Measurements from ENCODE around the gene ARMC6.

Gene ARMC6

DNA sequence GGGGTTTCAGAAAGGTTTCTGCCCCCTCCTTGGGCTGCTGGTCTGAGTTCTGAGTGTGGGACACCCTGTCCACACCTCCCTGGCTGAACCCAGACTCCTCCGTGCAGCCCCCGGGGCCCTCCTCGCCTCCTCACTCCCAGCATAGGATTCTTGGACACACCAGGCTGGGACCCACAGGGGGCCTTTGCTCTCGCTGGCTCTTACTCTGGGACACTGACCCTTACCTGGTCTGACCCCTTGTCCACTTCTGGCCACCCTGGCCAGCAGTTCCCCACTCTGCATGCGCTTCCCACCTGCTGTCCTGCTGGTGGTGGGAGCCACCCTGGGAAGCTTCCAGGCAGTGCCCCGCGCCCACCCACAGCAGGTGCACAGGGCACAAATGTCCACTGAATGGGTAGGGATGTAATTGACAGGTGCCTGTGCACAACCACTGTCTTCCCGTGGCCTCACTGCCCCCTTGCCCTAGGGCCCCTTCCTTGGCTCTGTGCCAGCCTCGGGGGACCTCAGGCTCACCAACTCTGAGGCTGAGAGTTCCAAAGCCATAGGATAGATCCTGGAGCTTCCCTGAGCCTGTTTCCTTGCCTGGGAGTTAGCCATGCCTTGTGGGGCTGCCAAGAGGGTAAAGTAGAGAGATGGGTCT lies 23.4 kb downstream of the ARMC6 start:
- TF ChIP-seq CTCF (IDR thresholded peaks at IDR 0.05; ENCODE audit: insufficient read depth, low read length, poor library complexity, severe bottlenecking) (no peak), EZH2phosphoT487 (conservative IDR thresholded peaks at IDR 0.05; ENCODE audit: low read length) (no peak)
- Histone ChIP-seq H3F3A (ENCODE audit: insufficient read depth) (no peaks in the 10 kb centered on the region), H3K36me3 (ENCODE audit: low read length) (no peaks in the 10 kb centered on the region), H4K20me1 (ENCODE audit: low read depth, low read length) (no peaks in the 10 kb centered on the region), H3K27ac (ENCODE audit: low read depth, low read length) (no peak overlapping the region), H2AFZ (ENCODE audit: low read depth, low read length, severe bottlenecking) (no peak overlapping the region), H3K9me2 (replicated peaks; ENCODE audit: insufficient read depth, low read length) (no peaks in the 10 kb centered on the region), H3K4me3 (ENCODE audit: insufficient read depth, low read length, poor library complexity, severe bottlenecking) (no peak overlapping the region), H3K79me2 (ENCODE audit: insufficient read depth, low read length) (no peaks in the 10 kb centered on the region), H3K9ac (ENCODE audit: low read length) (no peak overlapping the region), H3K27me3 (ENCODE audit: low read length) (no peaks in the 10 kb centered on the region), H3K9me3 (ENCODE audit: insufficient read depth, low read length) (no peaks in the 10 kb centered on the region), H3K4me2 (ENCODE audit: low read depth, low read length, poor library complexity, severe bottlenecking) (no peak overlapping the region)

DNA sequence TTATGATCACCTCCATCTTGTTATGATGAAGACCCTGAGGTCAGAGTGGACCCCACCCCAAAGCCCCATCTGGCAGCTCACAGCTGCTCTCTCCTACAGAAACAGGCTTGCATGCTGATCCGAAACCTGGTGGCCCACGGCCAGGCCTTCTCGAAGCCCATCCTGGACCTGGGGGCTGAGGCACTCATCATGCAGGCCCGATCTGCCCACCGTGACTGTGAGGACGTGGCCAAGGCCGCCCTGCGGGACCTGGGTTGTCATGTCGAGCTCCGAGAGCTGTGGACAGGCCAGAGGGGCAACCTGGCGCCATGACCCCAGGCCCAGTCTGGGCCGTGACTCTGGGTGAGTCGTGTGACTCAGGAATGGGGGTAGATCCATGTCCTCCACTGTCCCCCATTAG lies 23.9 kb downstream of the ARMC6 start:
- no peak overlapping the region for H3K9ac ChIP-seq (ENCODE audit: low read length)
- no peak overlapping the region for H3K4me3 ChIP-seq (ENCODE audit: insufficient read depth, low read length, poor library complexity, severe bottlenecking)
- no peaks in the 10 kb centered on the region for H3K79me2 ChIP-seq (ENCODE audit: insufficient read depth, low read length)
- H3K9me3 ChIP-seq (ENCODE audit: insufficient read depth, low read length) = no peaks in the 10 kb centered on the region
- H3K4me2 ChIP-seq (ENCODE audit: low read depth, low read length, poor library complexity, severe bottlenecking) = no peak overlapping the region
- TF ChIP-seq CTCF (IDR thresholded peaks at IDR 0.05; ENCODE audit: insufficient read depth, low read length, poor library complexity, severe bottlenecking) (no peak), EZH2phosphoT487 (conservative IDR thresholded peaks at IDR 0.05; ENCODE audit: low read length) (no peak)
- H2AFZ ChIP-seq (ENCODE audit: low read depth, low read length, severe bottlenecking) = no peak overlapping the region
- H4K20me1 ChIP-seq (ENCODE audit: low read depth, low read length) = no peaks in the 10 kb centered on the region
- no peaks in the 10 kb centered on the region for H3K27me3 ChIP-seq (ENCODE audit: low read length)
- H3F3A ChIP-seq (ENCODE audit: insufficient read depth) = peaks cover 5% of the 10 kb centered on the region; the same call in 1 of the 2 replicates
- no peaks in the 10 kb centered on the region for H3K36me3 ChIP-seq (ENCODE audit: low read length)
- H3K27ac ChIP-seq (ENCODE audit: low read depth, low read length) = no peak overlapping the region
- H3K9me2 ChIP-seq (replicated peaks; ENCODE audit: insufficient read depth, low read length) = no peaks in the 10 kb centered on the region

- H3K27ac ChIP-seq (ENCODE audit: low read depth, low read length) = no peak overlapping the region
- H3K36me3 ChIP-seq (ENCODE audit: low read length) = no peaks in the 10 kb centered on the region
- no peaks in the 10 kb centered on the region for H3K79me2 ChIP-seq (ENCODE audit: insufficient read depth, low read length)
Measured at GRCh38 chr19:19057720-19058119, 24.3 kb downstream of the ARMC6 start.

More at GRCh38 chr19:19057720-19058119, 24.3 kb downstream of the ARMC6 start:
- H3K4me2 ChIP-seq (ENCODE audit: low read depth, low read length, poor library complexity, severe bottlenecking) = no peak overlapping the region
- H3K27me3 ChIP-seq (ENCODE audit: low read length) = no peaks in the 10 kb centered on the region
- no peaks in the 10 kb centered on the region for H3K9me3 ChIP-seq (ENCODE audit: insufficient read depth, low read length)
- no peak overlapping the region for H3K4me3 ChIP-seq (ENCODE audit: insufficient read depth, low read length, poor library complexity, severe bottlenecking)
- no peaks in the 10 kb centered on the region for H4K20me1 ChIP-seq (ENCODE audit: low read depth, low read length)
- no peak overlapping the region for H3K9ac ChIP-seq (ENCODE audit: low read length)
- TF ChIP-seq CTCF (IDR thresholded peaks at IDR 0.05; ENCODE audit: insufficient read depth, low read length, poor library complexity, severe bottlenecking) (no peak), EZH2phosphoT487 (conservative IDR thresholded peaks at IDR 0.05; ENCODE audit: low read length) (no peak)
- no peak overlapping the region for H2AFZ ChIP-seq (ENCODE audit: low read depth, low read length, severe bottlenecking)
- peaks cover 9% of the 10 kb centered on the region; the same call in 1 of the 2 replicates for H3F3A ChIP-seq (ENCODE audit: insufficient read depth)
- H3K9me2 ChIP-seq (replicated peaks; ENCODE audit: insufficient read depth, low read length) = no peaks in the 10 kb centered on the region

Measured in SU-DHL-6 (cell line).